IMR-90 (cell line): ENCODE data around the gene RGS5. TPM values are rescaled to one million over a fixed set of nuclear protein-coding genes. Genes with fewer than 3 reads are reported as not detected.

Experiments used
- ATAC-seq: fragments of 200-7000 bp; cut with Tn5 transposase; 2 replicates; pipeline ENCODE4 v1.9.1; 2020; ENCODE audit warnings: low read depth, mild to moderate bottlenecking, moderate library complexity
- BruUV-seq: library from RNA; stranded (reverse); fragments of 400-500 nt; replicated peaks from 2 replicates; lab custom pipeline; 2021; lab: Mats Ljungman, UMichigan
- CTCF ChIA-PET: fragments of 300-600 bp; formaldehyde crosslinking; extraction: SDS; loops from one replicate; lab custom pipeline; 2021; ENCODE audit warnings: antibody characterized with exemption; lab: Yijun Ruan, JAX
- POLR2A ChIA-PET: fragments of 300-600 bp; sonication (Branson Sonifier 250); formaldehyde crosslinking; loops from one replicate; lab custom pipeline; 2022; ENCODE audit warnings: antibody characterized with exemption; ENCODE audit not compliant: unreplicated experiment; lab: Charles Lee
- DNase-seq: peaks from one replicate; pipeline ENCODE4 v3.0.0; 2013
- H2AFZ ChIP-seq: replicated peaks from 2 replicates; pipeline ENCODE3; 2013; ENCODE audit warnings: low read length, mild to moderate bottlenecking; ENCODE audit not compliant: poor library complexity
- H2AK5ac ChIP-seq: 2 replicates; pipeline ENCODE4 v1.6.1; 2013; ENCODE audit warnings: low read depth, low read length, inconsistent platforms
- H2AK9ac ChIP-seq: replicated peaks from 2 replicates; pipeline ENCODE3; 2013; ENCODE audit warnings: mild to moderate bottlenecking, low read depth, low read length, moderate library complexity; ENCODE audit not compliant: poor library complexity
- H2BK120ac ChIP-seq: 2 replicates; pipeline ENCODE4 v1.6.1; 2013; ENCODE audit warnings: low read depth, low read length, inconsistent platforms
- H2BK15ac ChIP-seq: 3 replicates; pipeline ENCODE4 v1.6.1; 2013; ENCODE audit warnings: low read depth, low read length, inconsistent platforms
- H2BK20ac ChIP-seq: 2 replicates; pipeline ENCODE4 v1.6.1; 2013; ENCODE audit warnings: low read depth, mild to moderate bottlenecking, inconsistent platforms, low read length, moderate library complexity
- H2BK5ac ChIP-seq: 2 replicates; pipeline ENCODE4 v1.6.1; 2013; ENCODE audit warnings: mild to moderate bottlenecking, low read depth, low read length, inconsistent platforms; ENCODE audit not compliant: poor library complexity, severe bottlenecking
- H3K14ac ChIP-seq: replicated peaks from 2 replicates; pipeline ENCODE4 v1.6.1; 2013; ENCODE audit warnings: low read depth, low read length, inconsistent platforms
- H3K18ac ChIP-seq: 2 replicates; pipeline ENCODE4 v1.6.1; 2013; ENCODE audit warnings: low read depth, low read length, control low read depth
- H3K23ac ChIP-seq: 2 replicates; pipeline ENCODE4 v1.6.1; 2013; ENCODE audit warnings: low read depth, low read length, inconsistent platforms
- H3K27ac ChIP-seq: 2 replicates; pipeline ENCODE4 v1.5.1; 2013; ENCODE audit warnings: mild to moderate bottlenecking, control low read depth, low read length; ENCODE audit not compliant: insufficient read depth
- H3K27me3 ChIP-seq: 2 replicates; pipeline ENCODE4 v1.6.1; 2013; ENCODE audit warnings: low read length; ENCODE audit not compliant: control insufficient read depth, insufficient read depth
- H3K36me3 ChIP-seq: 2 replicates; pipeline ENCODE4 v1.6.1; 2013; ENCODE audit warnings: low read length, mixed read lengths; ENCODE audit not compliant: control insufficient read depth, insufficient read depth
- H3K4ac ChIP-seq: 2 replicates; pipeline ENCODE4 v1.6.1; 2013; ENCODE audit warnings: low read depth, low read length, inconsistent platforms
- H3K4me1 ChIP-seq: 2 replicates; pipeline ENCODE4 v1.6.1; 2013; ENCODE audit warnings: low read length, mixed read lengths; ENCODE audit not compliant: control insufficient read depth, insufficient read depth
- H3K4me2 ChIP-seq: 2 replicates; pipeline ENCODE4 v1.6.1; 2013; ENCODE audit warnings: low read depth, mild to moderate bottlenecking, control low read depth, low read length, moderate library complexity
- H3K4me3 ChIP-seq: 2 replicates; pipeline ENCODE4 v1.5.1; 2013; ENCODE audit warnings: low read depth, mild to moderate bottlenecking, control low read depth, low read length, moderate library complexity; ENCODE audit not compliant: insufficient read depth
- H3K56ac ChIP-seq: 2 replicates; pipeline ENCODE4 v1.6.1; 2013; ENCODE audit warnings: low read length, inconsistent platforms; ENCODE audit not compliant: insufficient read depth; ENCODE audit errors: extremely low read depth
- H3K79me1 ChIP-seq, 2 experiments: 2 replicates each; pipeline ENCODE4 v1.6.1; 2013; ENCODE audit warnings: low read length in 2 of 2, inconsistent platforms in 1 of 2, low read depth in 1 of 2
- H3K9ac ChIP-seq: 2 replicates; pipeline ENCODE4 v1.6.1; 2013; ENCODE audit warnings: low read depth, low read length, control low read depth
- H3K9me1 ChIP-seq: 2 replicates; pipeline ENCODE4 v1.6.1; 2013; ENCODE audit warnings: low read length, inconsistent platforms; ENCODE audit not compliant: insufficient read depth
- H3K9me3 ChIP-seq: 2 replicates; pipeline ENCODE4 v1.6.1; 2013; ENCODE audit warnings: low read length; ENCODE audit not compliant: control insufficient read depth, insufficient read depth
- H4K20me1 ChIP-seq: 2 replicates; pipeline ENCODE4 v1.6.1; 2013; ENCODE audit warnings: low read length, inconsistent platforms; ENCODE audit not compliant: insufficient read depth
- H4K5ac ChIP-seq: 2 replicates; pipeline ENCODE4 v1.6.1; 2013; ENCODE audit warnings: mild to moderate bottlenecking, low read depth, low read length, control low read depth
- H4K8ac ChIP-seq, 2 experiments: 2 replicates each; pipeline ENCODE4 v1.6.1; 2013; ENCODE audit warnings: low read depth in 2 of 2, low read length in 2 of 2, control low read depth in 1 of 2, inconsistent platforms in 1 of 2
- H4K91ac ChIP-seq: 2 replicates; pipeline ENCODE4 v1.6.1; 2013; ENCODE audit warnings: low read depth, low read length, inconsistent platforms; ENCODE audit not compliant: insufficient read depth
- CHD1 ChIP-seq: IDR thresholded peaks from 2 replicates; pipeline ENCODE4 v1.6.1; 2012; ENCODE audit warnings: low read depth, low read length, improper control_type of control experiment
- POLR2A ChIP-seq: IDR thresholded peaks from 2 replicates; pipeline ENCODE4 v1.6.1; 2012; ENCODE audit warnings: mild to moderate bottlenecking, low read depth, low read length
- USF2 ChIP-seq: fragments of 150-350 bp; IDR thresholded peaks from 2 replicates; pipeline ENCODE4 v1.6.1; 2017; ENCODE audit warnings: mild to moderate bottlenecking, antibody characterized with exemption, low read length, low read depth
- WGBS, 2 experiments: methylation state at CpG; one replicate each; pipeline versions ENCODE4 v1.1.5 to v1.1.7; 2013; ENCODE audit warnings: missing lambda C conversion rate in 2 of 2; ENCODE audit not compliant: insufficient read length in 1 of 2; ENCODE audit errors: extremely low coverage in 2 of 2; 5-methylcytosine and 5-hydroxymethylcytosine counted together
- dilution Hi-C: fragments of 300-500 bp; cut with HindIII; formaldehyde crosslinking; loops from one replicate; pipeline ENCODE4 v1.14.3; 2018; ENCODE audit warnings: low sequenced_read_pairs; ENCODE audit not compliant: unreplicated experiment
- in situ Hi-C: fragments of 300-500 bp; cut with MboI; formaldehyde crosslinking; loops from 3 replicates; pipeline ENCODE4 v1.14.3; 2019; ENCODE audit warnings: low sequenced_read_pairs, inconsistent platforms, mixed read lengths
- intact Hi-C: fragments of 100-400 bp; cut with micrococcal nuclease; formaldehyde crosslinking; loops from 2 replicates; pipeline ENCODE4 v1.10.0; 2022
- polyA plus RNA-seq, 3 experiments: library from polyadenylated mRNA; depleted of rRNA; stranded (reverse); fragments of >200 nt; gene quantifications; 2 replicates each; pipeline ENCODE4 v1.2.3, GENCODE V29; 2012; ENCODE audit warnings: low replicate concordance in 1 of 3
- total RNA-seq: library from RNA; depleted of rRNA; stranded (reverse); fragments of >200 nt; gene quantifications from 2 replicates; pipeline ENCODE4 v1.2.3, GENCODE V29; 2012

The RGS5 gene
- total and polyA plus RNA-seq, 2 of the 4 experiments (the other 2 are of a cell fraction), result 21.4 to 40.0 TPM

- Histone ChIP-seq H4K20me1 (no peaks in the 10 kb centered on the region), H3K23ac (no peak overlapping the region), H2AK5ac (no peak overlapping the region), H3K4me1 (no peaks in the 10 kb centered on the region), H2BK20ac (no peak overlapping the region), H2BK120ac (no peak overlapping the region), H3K9ac (no peak overlapping the region), H3K4me2 (no peak overlapping the region), H3K9me1 (0 out of 2 replicates have a peak, but pooled peaks cover 2% of the 10 kb centered on the region), H2BK15ac (no peak overlapping the region), H2AFZ (no peak overlapping the region), H3K18ac (no peak overlapping the region), H3K79me1 (no peaks in the 10 kb centered on the region), H2AK9ac (no peak overlapping the region), H3K36me3 (no peaks in the 10 kb centered on the region), H3K56ac (no peak overlapping the region), H3K27ac (no peak overlapping the region), H3K9me3 (no peaks in the 10 kb centered on the region), H4K8ac (no peak overlapping the region), H3K27me3 (no peaks in the 10 kb centered on the region), H4K91ac (no peak overlapping the region), H3K14ac (no peak overlapping the region), H2BK5ac (no peak overlapping the region), H3K4ac (no peak overlapping the region), H4K5ac (no peak overlapping the region), H3K4me3 (no peak overlapping the region)
- WGBS, 2 experiments, result 100% methylated on average over 1 of the region's 1 CpG; no CpG with 5 or more reads in 1 of the 2 experiments
- no TSS peak for BruUV-seq
- TF ChIP-seq POLR2A, result no peak
- TF ChIP-seq CHD1, result no peak
- TF ChIP-seq USF2, result no peak
- intact Hi-C loops, result no loop called here
- in situ Hi-C loops, result no loop called here
- DNase-seq, result no peak
- dilution Hi-C loops, result no loop called here
- no peak for ATAC-seq
- ChIA-PET POLR2A (no interaction called here), CTCF (no interaction called here)
Observed at GRCh38 chr1:163141556-163141955, 61.2 kb downstream of the RGS5 start.
